Endothelial cell of coronary artery (primary cell): ENCODE results near the gene VPS13A. TPM values are rescaled to one million over a fixed set of nuclear protein-coding genes. Genes with fewer than 3 reads are reported as not detected.

ENCODE experiments used
- total RNA-seq: library from RNA; depleted of rRNA; stranded (reverse); fragments of >200 nt; gene quantifications from 2 replicates; pipeline ENCODE4 v1.2.3, GENCODE V29; 2014

The VPS13A gene
- 20.8 and 33.1 TPM in 2 replicates for total RNA-seq

GRCh38 chr9:77177143-77177893, at the start of gene VPS13A:
Gene VPS13A, plus strand, starts transcription at chr9:77177534. Its CDS starts 171 bp downstream, at chr9:77177705.

Other genes starting within 250 kb of the VPS13A start
- gene FOXB2, start 157.9 kb upstream of the VPS13A start, total RNA-seq: not detected in 2 replicates